Spleen (tissue), 7 donors: ENCODE measurements around the gene MEIS1.

Experiments used
- POLR2A ChIP-seq, 3 donors: fragments of 450-650 bp; IDR thresholded peaks; one replicate each; pipeline ENCODE4 v1.5.1; 2017; ENCODE audit warnings: antibody characterized with exemption in 3 of 3, mild to moderate bottlenecking in 1 of 3
- POLR2AphosphoS5 ChIP-seq, 3 donors: sonication (generic); formaldehyde crosslinking; IDR thresholded peaks; one replicate each; pipeline ENCODE4 v1.5.1; 2017; ENCODE audit warnings: antibody characterized with exemption in 3 of 3
- TF ChIP-seq, protein P1 (sequence below), 11 experiments: fragments of 200-600 bp in 7 of 11; fragments of 450-650 bp in 4 of 11; sonication (generic) in 4 of 11; IDR thresholded peaks in 8 of 11; conservative IDR thresholded peaks in 3 of 11; 1 replicate in 7 of 11; 2 replicates in 4 of 11; pipeline versions ENCODE4 v1.4.0 to v1.8.0; 2016 to 2021; ENCODE audit warnings: antibody characterized with exemption in 11 of 11, inconsistent platforms in 4 of 11, mild to moderate bottlenecking in 1 of 11
- donor health status: DM: no; HTN: no; CAD: no; lungs with moderate emphysema.
- donor health status: DM: no; HTN: no; CAD: no.
- donor health status: DM: no; HTN: no; CAD: no.

- TF ChIP-seq, protein P1, sequence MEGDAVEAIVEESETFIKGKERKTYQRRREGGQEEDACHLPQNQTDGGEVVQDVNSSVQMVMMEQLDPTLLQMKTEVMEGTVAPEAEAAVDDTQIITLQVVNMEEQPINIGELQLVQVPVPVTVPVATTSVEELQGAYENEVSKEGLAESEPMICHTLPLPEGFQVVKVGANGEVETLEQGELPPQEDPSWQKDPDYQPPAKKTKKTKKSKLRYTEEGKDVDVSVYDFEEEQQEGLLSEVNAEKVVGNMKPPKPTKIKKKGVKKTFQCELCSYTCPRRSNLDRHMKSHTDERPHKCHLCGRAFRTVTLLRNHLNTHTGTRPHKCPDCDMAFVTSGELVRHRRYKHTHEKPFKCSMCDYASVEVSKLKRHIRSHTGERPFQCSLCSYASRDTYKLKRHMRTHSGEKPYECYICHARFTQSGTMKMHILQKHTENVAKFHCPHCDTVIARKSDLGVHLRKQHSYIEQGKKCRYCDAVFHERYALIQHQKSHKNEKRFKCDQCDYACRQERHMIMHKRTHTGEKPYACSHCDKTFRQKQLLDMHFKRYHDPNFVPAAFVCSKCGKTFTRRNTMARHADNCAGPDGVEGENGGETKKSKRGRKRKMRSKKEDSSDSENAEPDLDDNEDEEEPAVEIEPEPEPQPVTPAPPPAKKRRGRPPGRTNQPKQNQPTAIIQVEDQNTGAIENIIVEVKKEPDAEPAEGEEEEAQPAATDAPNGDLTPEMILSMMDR (IDR thresholded peaks at IDR 0.05 in 8 of 11, conservative IDR thresholded peaks at IDR 0.05 in 3 of 11) = no peak
- TF ChIP-seq POLR2AphosphoS5 (IDR thresholded peaks at IDR 0.05) (no peak), POLR2A (IDR thresholded peaks at IDR 0.05) (no peak)
These were observed 7.7 kb downstream of the MEIS1 start for GRCh38 chr2:66442516-66443185.
